Femur (tissue), 1 donor: ENCODE measurements around the gene KIF2A.

Source experiments
- DNase-seq: peaks from one replicate; pipeline ENCODE4 v3.0.0-alpha.2; 2017

The KIF2A gene

DNA sequence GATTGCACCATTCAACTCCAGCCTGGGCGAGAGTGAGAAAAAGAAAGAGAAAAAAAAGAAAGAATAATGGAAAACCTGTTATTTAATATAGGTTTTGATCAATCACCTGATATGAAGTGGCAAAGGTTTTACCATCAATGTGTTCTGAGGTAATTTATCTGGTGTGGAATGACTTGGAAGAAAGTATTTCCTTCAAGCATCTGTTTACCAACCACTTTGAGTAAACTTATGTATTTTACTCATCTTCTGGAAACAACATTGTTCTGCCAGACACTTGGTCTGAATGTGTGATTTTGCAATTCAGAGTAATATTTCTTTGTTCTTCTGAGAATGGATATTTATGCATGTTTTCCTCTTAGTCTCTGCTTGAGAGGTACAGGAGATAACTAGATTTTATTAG, 24.3 kb downstream of the KIF2A start:
- no peak for DNase-seq

DNA sequence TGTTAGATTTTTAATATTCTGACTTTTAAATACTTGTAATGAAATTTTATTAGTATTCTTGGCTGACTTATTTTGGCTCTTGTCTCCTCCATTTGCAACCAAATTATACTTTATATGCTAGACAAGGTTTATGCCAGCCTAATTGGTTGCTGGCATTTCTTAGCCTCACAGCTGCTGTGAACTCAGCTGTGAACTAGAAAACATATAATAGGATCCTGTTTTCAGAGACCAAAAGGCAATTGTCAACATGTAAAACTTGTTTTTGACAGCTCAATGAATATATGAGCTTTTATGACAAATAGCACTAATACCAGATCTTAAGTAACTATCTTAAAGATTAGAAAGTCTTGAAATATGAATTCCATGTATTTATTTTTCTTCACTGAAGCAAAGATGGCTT, 25.9 kb downstream of the KIF2A start:
- no peak for DNase-seq

DNA sequence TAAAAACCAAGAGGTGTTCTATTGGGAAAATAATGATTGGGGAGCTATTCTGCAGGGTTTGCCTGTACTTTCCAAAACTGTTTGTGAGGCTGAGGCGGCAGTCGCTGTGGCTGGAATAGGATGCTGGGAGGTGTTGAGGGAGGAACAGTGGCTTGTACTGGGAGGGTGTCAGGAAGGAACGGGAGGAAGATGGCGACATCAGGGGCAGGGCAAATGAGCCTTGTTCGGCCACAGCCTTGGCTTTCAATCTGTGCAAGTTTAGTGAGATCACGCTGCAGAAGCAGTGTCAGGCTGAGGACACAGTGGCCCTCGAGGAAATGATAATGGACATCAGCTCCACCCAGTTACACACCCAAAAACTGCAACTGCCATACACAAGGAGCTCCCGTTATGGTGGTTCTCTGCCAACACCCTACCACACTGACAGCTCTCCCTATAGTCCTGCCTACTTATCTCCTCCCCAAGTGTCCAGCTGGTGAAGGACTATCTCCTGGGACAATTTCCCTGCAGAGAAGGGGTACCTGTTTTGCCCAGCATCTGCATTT, 27.3 kb downstream of the KIF2A start:
- no peak for DNase-seq

DNA sequence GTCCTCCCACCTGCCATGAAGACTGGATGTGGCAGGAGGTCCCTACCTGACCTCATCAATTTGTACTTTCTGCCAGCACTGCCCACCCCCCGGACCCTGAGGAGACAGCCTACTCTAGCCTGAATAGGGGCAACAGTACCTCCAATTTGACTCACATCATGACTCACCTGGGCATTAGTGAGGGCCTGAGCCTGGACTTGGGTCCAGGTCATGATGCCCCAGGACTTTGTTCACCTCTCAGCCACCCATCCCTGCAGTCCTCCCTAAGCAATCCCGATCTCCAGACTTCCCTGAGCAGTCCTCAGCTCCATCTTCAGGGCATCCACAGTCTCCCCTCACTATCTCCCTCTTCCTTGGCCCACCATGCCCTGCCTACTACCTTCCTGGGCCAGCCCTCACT, 28.1 kb downstream of the KIF2A start:
- DNase-seq, result no peak

DNA sequence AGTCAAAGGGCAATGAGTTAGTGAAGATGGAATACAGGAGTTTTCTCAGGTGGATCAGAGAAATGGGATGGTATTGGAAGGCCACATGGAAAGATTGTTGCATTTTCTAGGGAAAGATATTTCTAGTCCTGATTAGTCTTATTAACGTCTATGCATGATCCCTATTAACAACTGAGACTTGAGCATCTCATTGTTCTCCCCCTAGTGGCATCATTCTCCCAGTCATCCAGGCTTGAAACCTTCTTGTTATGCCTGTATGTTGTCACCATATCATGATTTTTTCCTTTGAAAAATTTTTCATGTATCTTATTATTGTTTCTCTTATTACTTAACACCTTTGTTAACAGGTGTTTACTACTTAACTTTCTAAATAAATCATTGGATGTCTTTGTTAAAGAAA, 34.4 kb downstream of the KIF2A start:
- no peak for DNase-seq

DNA sequence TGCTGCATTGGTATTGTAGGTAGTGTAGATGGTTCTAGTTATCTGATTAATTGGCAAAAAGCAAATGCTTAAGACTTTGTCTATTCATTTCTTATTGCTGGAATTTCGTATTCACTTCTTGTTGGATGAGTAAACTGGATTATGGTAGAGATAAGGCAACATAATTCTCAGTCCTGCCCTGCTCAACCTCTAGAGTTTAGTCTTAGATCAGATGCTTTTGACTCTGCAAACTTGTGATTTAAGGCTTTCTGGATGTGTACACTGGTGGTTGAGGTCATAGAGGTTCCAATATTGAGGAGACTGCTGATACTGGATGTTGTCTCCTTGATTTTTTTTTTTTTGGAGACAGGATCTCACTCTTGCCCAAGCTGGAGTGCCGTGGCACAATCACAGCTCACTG, 35.0 kb downstream of the KIF2A start:
- no peak for DNase-seq

DNA sequence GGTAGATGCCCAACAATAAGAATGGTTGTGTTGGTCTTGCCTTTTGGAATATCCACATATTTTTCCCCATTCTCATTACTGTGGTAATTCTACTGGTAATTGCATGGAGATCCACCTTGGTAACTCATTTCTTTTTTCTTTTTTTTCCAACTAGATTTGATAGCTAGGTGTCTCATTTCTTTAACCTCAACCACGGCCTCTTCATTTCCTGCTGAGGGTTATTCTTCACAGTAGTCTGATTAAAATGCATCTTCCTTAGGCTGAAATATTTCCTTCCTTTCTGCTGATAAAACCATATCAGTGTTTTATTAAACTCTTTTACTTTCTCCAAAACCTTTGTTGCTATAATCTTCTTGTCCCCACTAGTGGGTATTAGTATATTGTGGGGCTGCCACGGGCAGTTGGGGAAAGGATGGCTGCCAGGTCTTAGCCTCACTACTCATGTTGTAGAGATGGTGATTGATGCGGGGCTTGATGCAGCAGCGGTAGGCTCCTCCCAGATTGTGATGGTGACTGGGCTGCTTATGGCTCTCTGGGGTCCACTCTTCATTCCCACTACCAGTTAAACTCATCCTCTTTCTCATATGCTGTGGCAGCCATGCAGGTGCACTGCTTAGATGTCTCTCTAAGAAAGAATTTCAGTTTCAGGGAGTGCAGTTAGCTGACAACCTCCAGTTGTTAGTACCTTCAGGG, 35.9 kb downstream of the KIF2A start:
- no peak for DNase-seq

DNA sequence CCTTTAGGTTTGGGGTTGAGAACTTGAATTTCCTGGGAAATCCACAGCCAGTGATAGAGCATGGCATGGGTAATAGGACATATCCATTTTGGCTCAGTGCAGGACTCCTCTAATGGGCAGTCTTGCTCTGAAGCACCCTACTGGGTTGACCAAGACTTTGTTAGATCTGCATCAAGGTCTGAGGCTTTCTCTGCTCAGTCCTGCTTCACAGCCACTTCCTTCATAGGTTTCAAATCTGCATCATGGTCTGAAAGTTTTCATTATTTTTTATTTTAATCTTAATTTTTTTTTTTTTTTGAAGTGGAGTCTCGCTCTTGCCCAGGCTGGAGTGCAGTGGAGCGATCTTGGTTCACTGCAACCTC, 36.5 kb downstream of the KIF2A start:
- no peak for DNase-seq

DNA sequence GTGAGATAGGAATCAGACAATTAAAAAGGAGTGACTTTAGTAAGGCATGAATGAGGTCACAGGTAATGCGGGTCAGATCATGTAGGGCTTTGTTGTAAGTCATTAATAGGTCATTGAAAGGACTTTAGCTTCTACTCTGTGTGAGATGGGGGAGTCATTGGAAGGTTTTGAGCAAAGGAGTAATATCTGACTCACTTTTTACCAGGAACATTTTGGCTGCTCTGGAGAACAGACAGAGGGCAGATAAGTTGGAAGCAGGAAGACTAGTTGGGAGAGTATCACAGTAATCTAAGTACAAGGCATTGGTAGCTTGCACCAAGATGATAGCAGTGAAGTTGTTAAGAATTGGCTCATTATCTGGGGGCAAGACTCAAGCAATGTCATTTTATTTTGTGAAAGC, 37.4 kb downstream of the KIF2A start:
- DNase-seq, result no peak

DNA sequence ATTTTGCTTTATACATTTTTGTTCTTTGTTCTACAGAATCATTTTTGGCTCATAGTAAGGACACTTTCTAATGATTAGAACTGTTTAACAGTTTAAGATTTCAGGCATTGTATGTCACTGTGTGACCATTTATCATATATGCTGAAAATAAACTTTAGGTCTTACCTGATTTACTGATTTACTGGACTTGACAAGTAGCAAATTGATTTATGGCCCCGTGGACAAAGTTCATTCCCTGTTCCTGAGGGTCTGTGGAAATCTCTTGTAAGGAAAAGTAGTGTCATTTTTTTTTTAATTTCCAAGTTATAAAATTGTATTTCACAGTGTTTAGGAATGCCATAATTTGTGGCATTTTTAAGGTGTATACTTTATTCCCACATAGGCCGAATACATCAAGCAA, 40.7 kb downstream of the KIF2A start:
- no peak for DNase-seq

DNA sequence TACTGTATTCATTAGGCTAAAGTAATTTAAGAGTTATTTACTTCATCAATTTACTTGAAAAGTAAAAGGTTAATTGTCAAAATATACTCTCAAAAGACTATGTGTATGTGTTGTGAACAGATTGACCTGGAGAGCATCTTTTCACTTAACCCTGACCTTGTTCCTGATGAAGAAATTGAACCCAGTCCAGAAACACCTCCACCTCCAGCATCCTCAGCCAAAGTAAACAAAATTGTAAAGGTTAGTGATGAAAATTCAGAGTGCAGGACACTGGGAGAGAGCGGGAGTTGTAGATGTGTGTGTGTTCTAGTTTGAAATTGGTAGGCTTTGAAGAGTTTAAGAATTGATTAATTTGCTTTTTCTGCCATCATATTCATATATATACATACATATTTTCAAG, 41.9 kb downstream of the KIF2A start:
- DNase-seq, result no peak

DNA sequence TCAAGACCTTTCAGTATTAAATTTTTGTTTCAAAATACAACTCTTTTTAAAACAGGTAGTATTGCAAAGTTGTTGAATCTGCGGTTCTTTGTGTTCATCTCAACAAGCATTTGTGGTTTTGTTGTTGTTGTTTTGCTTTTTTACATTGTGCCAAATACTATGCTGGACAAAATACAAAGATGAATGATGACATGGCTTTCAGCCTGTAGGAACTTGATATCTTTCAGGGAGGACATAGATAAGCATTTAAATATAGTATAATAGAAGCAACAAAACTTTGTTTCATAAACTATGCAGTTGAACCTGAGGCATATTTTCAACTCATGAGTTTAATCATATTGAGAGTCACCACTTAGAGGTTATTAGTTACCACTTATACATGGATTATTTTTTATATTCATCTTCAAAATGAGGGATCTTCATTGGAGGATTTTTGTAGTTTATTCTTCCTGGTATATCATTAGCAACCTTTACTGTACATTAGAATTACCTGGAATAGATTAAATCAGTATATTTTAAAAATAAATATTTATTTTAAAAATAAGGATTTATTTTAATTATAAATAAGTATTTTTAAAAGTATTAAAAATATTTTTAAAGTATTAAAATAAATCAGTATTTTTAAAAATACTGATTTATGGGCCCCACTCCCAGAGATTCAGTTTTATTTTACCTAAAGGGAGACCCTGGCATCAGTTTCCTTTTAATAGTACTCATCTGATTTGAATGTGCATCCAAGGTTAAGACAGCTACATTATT, 42.9 kb downstream of the KIF2A start:
- DNase-seq, result no peak

DNA sequence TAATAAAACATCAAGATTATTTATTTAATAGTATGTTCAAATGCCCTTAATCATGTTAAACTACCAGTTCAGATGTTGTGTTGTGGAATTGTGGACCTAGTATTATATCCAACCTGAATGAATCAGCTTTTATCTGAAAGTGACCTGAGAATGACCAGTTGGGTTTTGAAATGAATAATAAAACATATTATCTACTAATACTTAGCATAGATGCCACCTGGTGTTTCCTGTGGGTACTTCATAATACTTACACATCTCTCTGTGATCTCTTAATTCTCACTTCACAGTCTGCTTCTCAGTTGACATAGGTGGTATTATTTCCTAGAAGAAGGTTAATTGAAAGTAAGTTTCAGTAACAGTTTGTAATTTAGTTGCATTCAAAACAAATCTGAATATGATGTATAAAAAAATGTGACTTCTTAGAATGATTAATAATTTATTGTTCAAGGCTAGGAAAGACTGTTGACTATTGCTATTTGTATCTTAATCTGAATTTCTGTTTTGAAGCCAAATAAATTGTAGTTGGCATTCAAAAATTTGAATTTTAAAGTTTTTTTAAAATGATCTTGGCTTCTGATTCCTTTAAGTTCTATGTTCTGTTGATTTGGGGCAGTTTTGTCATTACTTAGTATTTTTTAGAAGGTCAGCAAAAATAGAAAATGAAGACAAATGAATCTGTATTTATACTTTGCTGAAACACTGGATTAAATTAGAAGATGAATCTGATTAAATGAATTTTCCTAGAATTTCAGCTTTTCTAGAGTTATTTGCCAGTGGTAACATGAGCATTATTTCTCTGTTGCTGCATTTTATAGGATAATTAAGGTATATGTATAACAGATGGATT, 48.2 kb downstream of the KIF2A start:
- DNase-seq, result no peak

DNA sequence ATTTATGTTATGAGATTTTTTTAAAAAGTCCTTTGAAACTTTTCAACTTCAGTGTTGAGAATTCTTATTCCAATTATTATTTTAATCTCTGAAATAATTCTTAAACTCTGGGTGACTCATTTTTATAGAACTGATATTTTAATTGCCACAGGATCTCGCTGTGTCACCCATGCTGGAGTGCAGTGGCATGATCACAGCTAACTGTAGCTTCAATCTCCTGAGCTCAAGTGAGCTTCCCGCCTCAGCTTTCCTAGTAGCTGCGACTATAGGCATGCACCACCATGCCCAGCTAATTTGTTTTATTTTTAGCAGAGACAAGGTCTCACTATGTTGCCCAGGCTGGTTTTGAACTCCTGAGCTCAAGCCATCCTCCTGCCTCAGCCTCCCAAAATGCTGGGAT, 56.7 kb downstream of the KIF2A start:
- no peak for DNase-seq

DNA sequence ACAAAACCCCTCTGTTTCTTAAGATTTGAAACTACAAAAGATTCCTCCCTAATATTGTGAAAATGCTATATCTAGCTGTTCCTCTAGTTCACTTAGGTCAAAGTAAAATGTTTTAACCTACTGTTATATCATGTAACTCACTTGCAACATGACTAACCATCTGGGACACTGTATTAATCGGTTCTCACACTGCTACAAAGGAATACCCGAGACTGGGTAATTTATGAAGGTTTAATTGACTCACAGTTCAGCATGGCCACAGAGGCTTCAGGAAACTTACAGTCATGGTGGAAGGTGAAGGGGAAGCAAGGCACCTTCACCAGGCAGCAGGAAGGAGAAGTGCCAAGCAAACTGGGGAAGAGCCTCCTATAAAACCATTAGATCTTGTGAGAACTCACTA, 63.0 kb downstream of the KIF2A start:
- no peak for DNase-seq

DNA sequence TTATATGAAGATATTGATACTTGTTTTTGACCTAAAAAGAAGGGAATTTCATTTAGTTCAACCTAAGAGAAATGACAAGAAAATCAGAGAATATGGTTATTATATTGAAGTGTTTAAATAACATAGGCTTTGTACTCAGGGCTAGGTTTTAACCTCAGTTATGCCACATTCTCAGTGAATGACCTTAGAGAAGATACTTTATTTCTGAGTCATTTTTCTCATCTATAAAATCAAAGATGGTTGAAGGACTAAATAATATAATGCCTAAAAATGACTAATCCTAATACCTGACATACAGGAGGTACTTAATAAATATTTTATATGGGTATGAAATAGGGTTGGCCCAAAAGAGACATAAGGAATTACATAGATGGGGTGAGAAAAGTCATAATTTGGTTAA, 65.4 kb downstream of the KIF2A start:
- no peak for DNase-seq

DNA sequence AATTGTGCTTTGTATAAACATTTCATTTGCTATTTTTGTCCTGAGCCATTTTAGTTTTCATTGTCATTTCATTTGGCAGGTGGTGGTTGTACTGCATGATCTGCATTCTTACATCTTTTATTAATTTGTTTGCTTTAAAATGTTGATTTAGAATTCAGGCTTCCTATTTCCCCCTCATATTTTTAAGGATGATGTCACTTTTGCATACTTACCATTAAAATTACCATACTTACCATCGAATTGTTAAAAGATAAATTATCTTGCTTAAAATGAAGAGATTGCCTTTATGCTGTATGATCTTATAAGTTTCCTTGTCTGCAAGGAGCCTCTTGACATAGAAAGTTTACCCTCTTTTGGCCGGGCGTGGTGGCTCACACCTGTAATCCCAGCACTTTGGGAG, 66.6 kb downstream of the KIF2A start:
- no peak for DNase-seq

DNA sequence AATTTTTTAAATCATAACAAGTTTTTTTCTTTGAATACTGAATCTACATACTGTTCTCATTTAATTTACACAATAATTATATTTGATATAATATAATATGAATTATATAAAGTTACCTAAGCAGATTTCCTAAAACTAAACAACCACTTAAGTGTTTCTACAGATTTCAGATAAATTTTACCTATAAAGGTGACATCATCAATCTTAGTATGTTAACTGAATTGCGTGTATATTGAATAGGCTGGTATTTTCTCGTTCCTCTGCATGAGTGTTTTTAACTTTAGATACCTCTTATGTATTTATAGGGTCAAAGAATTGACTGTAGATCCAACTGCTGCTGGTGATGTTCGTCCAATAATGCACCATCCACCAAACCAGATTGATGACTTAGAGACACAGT, 67.4 kb downstream of the KIF2A start:
- DNase-seq, result no peak

DNA sequence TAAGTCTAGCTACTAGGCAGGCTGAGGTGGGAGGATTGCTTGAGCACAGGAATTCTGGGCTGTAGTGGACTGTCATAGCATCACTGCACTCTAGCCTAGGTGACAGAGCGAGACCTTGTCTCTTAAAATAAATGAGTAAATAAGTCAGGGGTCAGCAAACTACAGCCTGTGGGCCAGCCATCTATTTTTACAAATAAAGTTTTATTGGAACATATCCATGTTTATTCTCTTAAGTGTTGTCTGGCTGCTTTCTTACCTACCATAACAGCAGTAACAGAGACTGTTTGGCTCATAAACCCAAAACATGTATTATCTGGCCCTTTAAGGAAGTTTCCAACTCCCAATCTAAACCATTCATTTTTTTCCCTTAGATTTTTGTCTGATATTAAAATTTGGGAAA, 68.1 kb downstream of the KIF2A start:
- DNase-seq, result no peak

DNA sequence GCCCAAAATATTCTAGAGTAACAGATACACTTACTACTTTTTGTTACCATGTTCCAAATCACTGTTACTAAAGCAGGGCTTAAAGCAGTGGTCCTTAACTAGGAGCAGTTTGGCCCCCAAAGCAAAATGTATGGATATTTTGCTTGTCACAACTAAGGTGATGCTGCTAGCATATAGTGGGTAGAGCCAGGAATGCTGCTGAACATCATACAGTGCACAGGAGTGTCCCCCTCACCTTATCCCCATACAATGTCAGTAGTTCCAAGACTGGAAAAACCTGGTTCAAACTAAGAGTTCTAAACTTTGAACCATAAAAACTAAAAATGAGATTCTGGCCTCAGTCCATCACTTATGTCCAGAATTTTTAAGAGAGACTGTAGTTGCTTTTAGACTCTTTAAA, 69.6 kb downstream of the KIF2A start:
- no peak for DNase-seq

DNA sequence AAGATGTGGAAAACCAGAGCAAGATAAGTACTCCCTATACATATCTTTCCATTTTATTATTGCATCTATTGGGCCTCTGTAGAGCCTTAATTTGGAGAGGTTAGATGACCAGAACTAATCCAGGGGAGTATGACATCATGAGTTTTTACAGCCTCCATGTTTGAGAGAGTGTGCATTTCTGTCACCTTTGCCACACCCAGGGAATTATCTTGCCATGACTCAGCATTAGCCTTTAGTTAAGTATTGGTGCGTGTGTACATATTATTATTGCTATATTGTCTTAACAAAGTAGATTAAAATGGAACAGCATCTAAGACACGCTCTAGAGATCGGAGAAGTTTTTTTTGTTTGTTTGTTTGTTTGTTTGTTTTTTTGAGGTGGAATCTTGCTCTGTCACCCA, 70.1 kb downstream of the KIF2A start:
- no peak for DNase-seq

DNA sequence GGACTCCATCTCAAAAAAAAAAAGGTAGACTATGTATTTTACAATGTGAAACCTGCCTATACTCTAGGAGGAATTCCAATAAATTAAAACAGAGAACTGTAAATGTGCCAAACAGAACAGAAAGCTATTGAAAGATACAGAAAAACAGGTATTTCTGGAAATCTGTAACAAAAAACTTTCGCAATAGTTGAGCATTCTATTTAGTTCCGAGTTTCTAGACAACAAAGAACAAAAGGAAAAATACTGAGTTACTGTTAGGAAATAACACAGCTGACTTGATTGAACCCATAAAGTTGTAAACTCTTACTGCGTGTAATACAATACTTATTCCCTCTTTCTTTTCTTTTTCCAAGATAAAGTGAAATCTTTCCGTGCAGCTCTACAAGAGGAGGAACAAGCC, 79.1 kb downstream of the KIF2A start:
- DNase-seq, result no peak

DNA sequence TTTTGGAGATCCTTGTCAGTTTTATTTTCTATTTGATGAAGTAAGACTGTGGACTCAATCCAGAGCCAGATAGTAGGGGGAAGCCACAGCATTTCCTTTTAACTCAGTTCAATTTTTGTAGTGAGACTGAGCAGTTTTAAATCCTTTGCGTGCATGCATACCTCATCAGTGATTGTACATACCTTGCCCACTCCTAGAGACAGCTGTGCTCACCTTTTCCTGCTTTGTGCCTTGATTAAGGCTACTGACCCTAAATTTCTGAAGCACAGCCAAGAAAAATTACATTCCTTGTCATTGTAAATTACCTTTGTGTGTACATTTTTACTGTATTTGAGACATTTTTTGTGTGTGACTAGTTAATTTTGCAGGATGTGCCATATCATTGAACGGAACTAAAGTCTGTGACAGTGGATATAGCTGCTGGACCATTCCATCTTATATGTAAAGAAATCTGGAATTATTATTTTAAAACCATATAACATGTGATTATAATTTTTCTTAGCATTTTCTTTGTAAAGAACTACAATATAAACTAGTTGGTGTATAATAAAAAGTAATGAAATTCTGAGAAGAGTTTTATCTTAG, 79.9 kb downstream of the KIF2A start:
- no peak for DNase-seq
